ENCODE results near the gene TUFM.

GRCh38 chr16:28839899-28840298 lies 6.2 kb downstream of the TUFM start:
- TF ChIP-seq CTCF (IDR thresholded peaks at IDR 0.05) (no peak), POLR2A (IDR thresholded peaks at IDR 0.05) (no peak)
